Endothelial cell of umbilical vein (primary cell): ENCODE data around the gene BTNL9. TPM values are rescaled to one million over a fixed set of nuclear protein-coding genes. Genes with fewer than 3 reads are reported as not detected.

Experiments used
- BruUV-seq: library from RNA; stranded (reverse); fragments of 400-500 nt; replicated peaks from 2 replicates; lab custom pipeline; 2021; lab: Mats Ljungman, UMichigan
- CTCF ChIA-PET: fragments of 300-600, 350-600 bp; sonication (Branson Sonifier 250); formaldehyde crosslinking; loops from one replicate; lab custom pipeline; 2021; ENCODE audit warnings: antibody characterized with exemption, inconsistent platforms; lab: Charles Lee
- POLR2A ChIA-PET: fragments of 300-600, 350-600 bp; sonication (Branson Sonifier 250); formaldehyde crosslinking; loops from one replicate; lab custom pipeline; 2021; ENCODE audit warnings: antibody characterized with exemption, inconsistent platforms; lab: Charles Lee
- DNase-seq: peaks from one replicate; pipeline ENCODE4 v3.0.0-alpha.2; 2011; ENCODE audit warnings: low read depth, low spot score
- FAIRE-seq: peaks from 2 replicates; lab custom pipeline; 2011; peaks lifted over from hg19 to GRCh38; lab: Jason Lieb, UNC
- H2AFZ ChIP-seq: 2 replicates; pipeline ENCODE4 v1.6.0; 2012; ENCODE audit warnings: low read depth, low read length, control low read depth, inconsistent platforms
- H3K27ac ChIP-seq: 2 replicates; pipeline ENCODE4 v1.5.1; 2011; ENCODE audit warnings: low read depth, mild to moderate bottlenecking, control low read depth, low read length, moderate library complexity; ENCODE audit not compliant: insufficient read depth
- H3K27me3 ChIP-seq, 2 experiments: 2 replicates each; pipeline versions ENCODE4 v1.6.0 to v1.6.1; 2011; ENCODE audit warnings: low read length in 2 of 2, mixed read lengths in 1 of 2; ENCODE audit not compliant: control insufficient read depth in 2 of 2, insufficient read depth in 2 of 2
- H3K36me3 ChIP-seq, 2 experiments: 2 replicates in 1 of 2; 3 replicates in 1 of 2; pipeline ENCODE4 v1.5.1; 2011; ENCODE audit warnings: low read length in 2 of 2, mild to moderate bottlenecking in 1 of 2, moderate library complexity in 1 of 2; ENCODE audit not compliant: control insufficient read depth in 2 of 2, insufficient read depth in 2 of 2; ENCODE audit errors: extremely low read depth in 1 of 2
- H3K4me1 ChIP-seq: 3 replicates; pipeline ENCODE4 v1.5.1; 2011; ENCODE audit warnings: mild to moderate bottlenecking, low read length; ENCODE audit not compliant: control insufficient read depth, insufficient read depth; ENCODE audit errors: extremely low read depth
- H3K4me2 ChIP-seq: 2 replicates; pipeline ENCODE4 v1.6.1; 2011; ENCODE audit warnings: low read length, control low read depth, mixed read lengths; ENCODE audit not compliant: insufficient read depth
- H3K4me3 ChIP-seq, 3 experiments: fragments of 200-600 bp in 1 of 3; sonication (generic), shearing (Covaris generic) in 1 of 3; replicated peaks in 1 of 3; 2 replicates each; pipeline ENCODE4 v1.5.1; 2011 to 2016; ENCODE audit warnings: control low read depth in 3 of 3, low read length in 3 of 3, mild to moderate bottlenecking in 2 of 3, inconsistent platforms in 1 of 3, low read depth in 1 of 3, moderate library complexity in 1 of 3; ENCODE audit not compliant: insufficient read depth in 1 of 3
- H3K79me2 ChIP-seq: 2 replicates; pipeline ENCODE4 v1.6.0; 2012; ENCODE audit warnings: low read length, inconsistent platforms; ENCODE audit not compliant: control insufficient read depth, insufficient read depth
- H3K9ac ChIP-seq: replicated peaks from 2 replicates; pipeline ENCODE3; 2011; ENCODE audit warnings: low read length, control low read depth; ENCODE audit not compliant: insufficient read depth; ENCODE audit errors: extremely low read depth
- H3K9me1 ChIP-seq: replicated peaks from 3 replicates; pipeline ENCODE4 v1.6.0; 2011; ENCODE audit warnings: mild to moderate bottlenecking, low read length; ENCODE audit not compliant: control insufficient read depth, insufficient read depth; ENCODE audit errors: extremely low read depth
- H3K9me3 ChIP-seq: replicated peaks from 2 replicates; pipeline ENCODE4 v1.5.1; 2012; ENCODE audit warnings: low read length, inconsistent platforms; ENCODE audit not compliant: control insufficient read depth, insufficient read depth
- H4K20me1 ChIP-seq: replicated peaks from 2 replicates; pipeline ENCODE3; 2011; ENCODE audit warnings: mild to moderate bottlenecking, low read length; ENCODE audit not compliant: control insufficient read depth, insufficient read depth; ENCODE audit errors: extremely low read depth
- CTCF ChIP-seq, 2 donors: IDR thresholded peaks; 1 replicate in 1 of 2; 2 replicates in 1 of 2; pipeline ENCODE4 v1.5.1; 2011; ENCODE audit warnings: low read length in 2 of 2, mild to moderate bottlenecking in 2 of 2, moderate library complexity in 2 of 2, control low read depth in 1 of 2, inconsistent platforms in 1 of 2, low read depth in 1 of 2; ENCODE audit not compliant: insufficient read depth in 1 of 2; ENCODE audit errors: extremely low read depth in 1 of 2
- EZH2 ChIP-seq: IDR thresholded peaks from 2 replicates; pipeline ENCODE4 v1.6.1; 2012; ENCODE audit warnings: borderline replicate concordance, low read depth, mild to moderate bottlenecking, moderate library complexity, low read length, inconsistent platforms; ENCODE audit not compliant: severe bottlenecking
- GATA2 ChIP-seq: IDR thresholded peaks from 2 replicates; pipeline ENCODE4 v1.7.0; 2011; ENCODE audit warnings: low read depth, mild to moderate bottlenecking, moderate library complexity, mixed read lengths, low read length; ENCODE audit not compliant: insufficient read length, insufficient read depth
- JUN ChIP-seq: IDR thresholded peaks from 2 replicates; pipeline ENCODE4 v1.6.1; 2011; ENCODE audit warnings: borderline replicate concordance, low read depth; ENCODE audit not compliant: insufficient read length, insufficient read depth
- MYC ChIP-seq: IDR thresholded peaks from one replicate; pipeline ENCODE4 v1.6.1; 2011; ENCODE audit warnings: mild to moderate bottlenecking, low read depth, low read length
- POLR2A ChIP-seq: IDR thresholded peaks from 2 replicates; pipeline ENCODE4 v1.6.1; 2012; ENCODE audit warnings: low read depth, mild to moderate bottlenecking, control low read depth, low read length
- POLR2AphosphoS5 ChIP-seq: IDR thresholded peaks from 2 replicates; pipeline ENCODE4 v1.6.1; 2012; ENCODE audit warnings: low read depth, mild to moderate bottlenecking, control low read depth, low read length, moderate library complexity; ENCODE audit not compliant: insufficient read depth
- dilution Hi-C: fragments of 300-500 bp; cut with MboI; formaldehyde crosslinking; loops from one replicate; pipeline ENCODE4 v1.15.0; 2019; ENCODE audit warnings: low sequenced_read_pairs; ENCODE audit not compliant: extremely low pct_ligation_motif_present
- intact Hi-C: fragments of 100-400 bp; cut with micrococcal nuclease; formaldehyde crosslinking; loops from one replicate; pipeline ENCODE4 v1.10.0; 2022
- polyA plus RNA-seq, 4 experiments: library from polyadenylated mRNA; depleted of rRNA in 3 of 4; stranded (reverse) in 3 of 4; unstranded in 1 of 4; fragments of >200 nt; gene quantifications; 2 replicates each; pipeline versions ENCODE4 v1.2.1 to v1.2.3, GENCODE V29; 2011 to 2012; ENCODE audit warnings: missing spikeins in 1 of 4
- total RNA-seq: library from RNA; stranded (reverse); gene quantifications from 2 replicates; pipeline ENCODE4 v1.2.3, GENCODE V29; 2021
- TF ChIP-seq, protein P1 (sequence below): IDR thresholded peaks from 2 replicates; pipeline ENCODE4 v1.6.1; 2011; ENCODE audit not compliant: insufficient read depth, insufficient read length

BTNL9 gene
- total and polyA plus RNA-seq, 2 donors (not counting 3 experiments of a cell fraction or from before 2014, with no cell fraction given), result 0.13 to 0.33 TPM

GRCh38 chr5:181087309-181087708, 47.2 kb downstream of the BTNL9 start:
- TF ChIP-seq POLR2AphosphoS5, result no peak
- no peak for TF ChIP-seq MYC
- no peak for TF ChIP-seq EZH2
- TF ChIP-seq, protein P1, sequence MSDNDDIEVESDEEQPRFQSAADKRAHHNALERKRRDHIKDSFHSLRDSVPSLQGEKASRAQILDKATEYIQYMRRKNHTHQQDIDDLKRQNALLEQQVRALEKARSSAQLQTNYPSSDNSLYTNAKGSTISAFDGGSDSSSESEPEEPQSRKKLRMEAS, result no peak
- no peak for TF ChIP-seq GATA2
- TF ChIP-seq POLR2A, result no peak
- no peak for TF ChIP-seq CTCF (IDR thresholded peaks at IDR 0.05; ENCODE audit: extremely low read depth in 1 of 2, insufficient read depth in 1 of 2, low read depth in 1 of 2, low read length in 2 of 2)
- TF ChIP-seq JUN, result no peak
- H3K4me3 ChIP-seq, result no peak overlapping the region
- FAIRE-seq (no peak), DNase-seq (no peak)
- POLR2A ChIA-PET, result no interaction called here
- H3K9ac ChIP-seq, result no peak overlapping the region
- dilution Hi-C loops (no loop called here), intact Hi-C loops (loop anchor here (10.0 kb wide), 1 partner anchor 303 kb away; no protein-coding TSS in a partner anchor)
- no peak overlapping the region for H2AFZ ChIP-seq
- H3K27me3 ChIP-seq, result peaks cover 2% of the 10 kb centered on the region in 2 experiments
- H3K36me3 ChIP-seq, result no peaks in the 10 kb centered on the region
- BruUV-seq, result no TSS peak
- H4K20me1 ChIP-seq, result no peaks in the 10 kb centered on the region
- H3K4me1 ChIP-seq, result no peaks in the 10 kb centered on the region
- H3K79me2 ChIP-seq, result no peaks in the 10 kb centered on the region
- H3K4me2 ChIP-seq, result no peak overlapping the region
- CTCF ChIA-PET, result interaction anchor here (0.8 to 1.1 kb wide), 2 partner anchors 8 to 10 kb away, joined by 3 to 4 read pairs; no protein-coding TSS in a partner anchor
- H3K9me1 ChIP-seq, result no peaks in the 10 kb centered on the region
- H3K27ac ChIP-seq, result no peak overlapping the region
- no peaks in the 10 kb centered on the region for H3K9me3 ChIP-seq
